Measurements from ENCODE around the gene CRIM1.

DNA sequence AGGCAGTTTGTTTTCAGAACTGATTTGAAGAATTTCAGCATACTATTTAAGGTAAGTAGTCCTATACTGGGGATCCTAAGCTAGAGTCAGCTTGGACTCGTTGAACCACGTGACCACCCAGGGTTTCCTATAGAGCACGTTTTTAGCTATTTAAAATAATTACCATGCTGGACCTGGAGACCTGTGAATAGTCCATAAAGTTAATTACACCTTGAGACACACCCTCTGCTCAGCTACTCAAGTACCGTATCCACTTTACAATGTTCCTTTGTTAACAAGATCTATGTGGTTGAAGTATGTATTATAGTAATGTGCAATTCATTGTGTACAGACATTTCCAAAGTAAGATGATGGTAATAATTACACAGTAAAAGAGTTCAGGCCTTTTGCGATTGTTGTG, 67.6 kb downstream of the CRIM1 start:
- TF ChIP-seq POLR2AphosphoS5 (IDR thresholded peaks at IDR 0.05; ENCODE audit: insufficient read depth in 1 of 2, low read depth in 1 of 2), result no peak
- TF ChIP-seq, protein P1, sequence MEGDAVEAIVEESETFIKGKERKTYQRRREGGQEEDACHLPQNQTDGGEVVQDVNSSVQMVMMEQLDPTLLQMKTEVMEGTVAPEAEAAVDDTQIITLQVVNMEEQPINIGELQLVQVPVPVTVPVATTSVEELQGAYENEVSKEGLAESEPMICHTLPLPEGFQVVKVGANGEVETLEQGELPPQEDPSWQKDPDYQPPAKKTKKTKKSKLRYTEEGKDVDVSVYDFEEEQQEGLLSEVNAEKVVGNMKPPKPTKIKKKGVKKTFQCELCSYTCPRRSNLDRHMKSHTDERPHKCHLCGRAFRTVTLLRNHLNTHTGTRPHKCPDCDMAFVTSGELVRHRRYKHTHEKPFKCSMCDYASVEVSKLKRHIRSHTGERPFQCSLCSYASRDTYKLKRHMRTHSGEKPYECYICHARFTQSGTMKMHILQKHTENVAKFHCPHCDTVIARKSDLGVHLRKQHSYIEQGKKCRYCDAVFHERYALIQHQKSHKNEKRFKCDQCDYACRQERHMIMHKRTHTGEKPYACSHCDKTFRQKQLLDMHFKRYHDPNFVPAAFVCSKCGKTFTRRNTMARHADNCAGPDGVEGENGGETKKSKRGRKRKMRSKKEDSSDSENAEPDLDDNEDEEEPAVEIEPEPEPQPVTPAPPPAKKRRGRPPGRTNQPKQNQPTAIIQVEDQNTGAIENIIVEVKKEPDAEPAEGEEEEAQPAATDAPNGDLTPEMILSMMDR (IDR thresholded peaks at IDR 0.05), result no peak

Measured in vagina (tissue), 2 donors.